Endothelial cell (in vitro differentiated cells): ENCODE results near the gene DSEL. TPM values are rescaled to one million over a fixed set of nuclear protein-coding genes. Genes with fewer than 3 reads are reported as not detected.

Source experiments
- DNase-seq: peaks from one replicate; pipeline ENCODE4 v3.0.0; 2021; ENCODE audit warnings: low spot score
- H3K27ac Mint-ChIP-seq: one replicate; pipeline ENCODE4 v1.8.0; 2021; ENCODE audit warnings: mixed read lengths, inconsistent platforms; ENCODE audit not compliant: unreplicated experiment
- H3K27me3 Mint-ChIP-seq: one replicate; pipeline ENCODE4 v1.8.0; 2021; ENCODE audit warnings: mild to moderate bottlenecking, moderate library complexity, mixed read lengths, inconsistent platforms; ENCODE audit not compliant: unreplicated experiment
- H3K36me3 Mint-ChIP-seq: one replicate; pipeline ENCODE4 v1.8.0; 2021; ENCODE audit warnings: mild to moderate bottlenecking, low read depth, mixed read lengths, inconsistent platforms; ENCODE audit not compliant: unreplicated experiment
- H3K4me1 Mint-ChIP-seq: one replicate; pipeline ENCODE4 v1.8.0; 2021; ENCODE audit warnings: mild to moderate bottlenecking, mixed read lengths, inconsistent platforms; ENCODE audit not compliant: unreplicated experiment
- H3K4me3 Mint-ChIP-seq: one replicate; pipeline ENCODE4 v1.8.0; 2021; ENCODE audit warnings: mild to moderate bottlenecking, mixed read lengths, inconsistent platforms; ENCODE audit not compliant: unreplicated experiment
- H3K9me3 Mint-ChIP-seq: one replicate; pipeline ENCODE4 v1.8.0; 2021; ENCODE audit warnings: mixed read lengths, inconsistent platforms; ENCODE audit not compliant: unreplicated experiment
- total RNA-seq: library from RNA; stranded (reverse); fragmentation: NEBNext Ultra II Directional; extraction: Animal tissue kit (Norgen Biotek cat#: 25700); gene quantifications from one replicate; pipeline ENCODE4 v1.2.1, GENCODE V29; 2021; ENCODE audit not compliant: unreplicated experiment
- TF ChIP-seq, protein P1 (sequence below): fragments of 200-600 bp; sonication (generic); IDR thresholded peaks from one replicate; pipeline ENCODE4 v1.5.0; 2021; ENCODE audit warnings: antibody characterized with exemption; ENCODE audit not compliant: unreplicated experiment

The DSEL gene
- total RNA-seq, 1 donor from 2014 or later = 8.1 TPM

DNA sequence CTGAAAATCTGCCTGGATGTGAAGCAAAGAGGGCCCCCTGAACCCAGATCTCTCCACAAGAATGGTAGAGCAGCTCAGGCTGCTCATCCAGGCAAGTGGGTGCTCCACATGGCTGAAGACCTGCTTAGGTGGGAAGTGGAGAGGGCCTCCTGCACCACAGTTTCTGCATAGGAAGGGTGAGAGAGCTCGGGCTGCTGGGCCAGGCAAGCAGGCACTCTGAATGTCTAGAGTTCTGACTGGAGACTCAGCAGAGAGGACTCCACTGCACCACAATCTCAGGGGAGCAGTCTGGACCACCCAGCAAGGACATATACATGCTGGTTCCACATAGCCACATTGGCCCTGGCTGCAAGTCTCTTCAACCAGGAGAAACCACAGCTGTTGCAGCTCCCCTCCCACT is 52.0 kb downstream of the DSEL start:
- Mint-ChIP-seq H3K27ac (no peak overlapping the region), H3K36me3 (no peaks in the 10 kb centered on the region), H3K9me3 (no peaks in the 10 kb centered on the region)

GRCh38 chr18:67463829-67464228 is 52.7 kb downstream of the DSEL start:
- Mint-ChIP-seq H3K4me1 (no peaks in the 10 kb centered on the region), H3K36me3 (no peaks in the 10 kb centered on the region), H3K9me3 (no peaks in the 10 kb centered on the region), H3K27me3 (no peaks in the 10 kb centered on the region), H3K27ac (no peak overlapping the region), H3K4me3 (no peak overlapping the region)
- TF ChIP-seq, protein P1, sequence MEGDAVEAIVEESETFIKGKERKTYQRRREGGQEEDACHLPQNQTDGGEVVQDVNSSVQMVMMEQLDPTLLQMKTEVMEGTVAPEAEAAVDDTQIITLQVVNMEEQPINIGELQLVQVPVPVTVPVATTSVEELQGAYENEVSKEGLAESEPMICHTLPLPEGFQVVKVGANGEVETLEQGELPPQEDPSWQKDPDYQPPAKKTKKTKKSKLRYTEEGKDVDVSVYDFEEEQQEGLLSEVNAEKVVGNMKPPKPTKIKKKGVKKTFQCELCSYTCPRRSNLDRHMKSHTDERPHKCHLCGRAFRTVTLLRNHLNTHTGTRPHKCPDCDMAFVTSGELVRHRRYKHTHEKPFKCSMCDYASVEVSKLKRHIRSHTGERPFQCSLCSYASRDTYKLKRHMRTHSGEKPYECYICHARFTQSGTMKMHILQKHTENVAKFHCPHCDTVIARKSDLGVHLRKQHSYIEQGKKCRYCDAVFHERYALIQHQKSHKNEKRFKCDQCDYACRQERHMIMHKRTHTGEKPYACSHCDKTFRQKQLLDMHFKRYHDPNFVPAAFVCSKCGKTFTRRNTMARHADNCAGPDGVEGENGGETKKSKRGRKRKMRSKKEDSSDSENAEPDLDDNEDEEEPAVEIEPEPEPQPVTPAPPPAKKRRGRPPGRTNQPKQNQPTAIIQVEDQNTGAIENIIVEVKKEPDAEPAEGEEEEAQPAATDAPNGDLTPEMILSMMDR = no peak
- no peak for DNase-seq

More for the DNA sequence above, 52.0 kb downstream of the DSEL start:
- DNase-seq = no peak
- H3K4me3 Mint-ChIP-seq = no peak overlapping the region
- H3K4me1 Mint-ChIP-seq = no peaks in the 10 kb centered on the region
- TF ChIP-seq, protein P1 = no peak
- H3K27me3 Mint-ChIP-seq = no peaks in the 10 kb centered on the region

GRCh38 chr18:67456711-67457110 is 59.8 kb downstream of the DSEL start:
- Mint-ChIP-seq H3K4me1 (peaks cover 10% of the 10 kb centered on the region), H3K27ac (no peak overlapping the region), H3K27me3 (no peaks in the 10 kb centered on the region), H3K36me3 (no peaks in the 10 kb centered on the region), H3K4me3 (no peak overlapping the region), H3K9me3 (no peaks in the 10 kb centered on the region)
- TF ChIP-seq, protein P1 = peak; percentile 52
- DNase-seq = no peak
